Right renal pelvis (tissue), 4 donors: ENCODE data around the gene SLX4IP. TPM values are rescaled to one million over a fixed set of nuclear protein-coding genes. Genes with fewer than 3 reads are reported as not detected.

Source experiments
- DNase-seq, 4 donors: peaks; one replicate each; pipeline ENCODE4 v3.0.0-alpha.2; 2013; ENCODE audit warnings: low read depth in 4 of 4, low spot score in 3 of 4, missing footprints in 1 of 4
- polyA plus RNA-seq, 4 donors: library from polyadenylated mRNA; unstranded; fragments of 120-200 nt; gene quantifications; one replicate each; pipeline ENCODE4 v1.2.1, GENCODE V29; 2013; ENCODE audit not compliant: insufficient read length in 4 of 4

SLX4IP gene
- polyA plus RNA-seq, 4 donors = 6.8 to 9.5 (median 7.2) TPM

- DNase-seq = no peak
Observed at GRCh38 chr20:10619427-10619826, 184.3 kb downstream of the SLX4IP start.

DNA sequence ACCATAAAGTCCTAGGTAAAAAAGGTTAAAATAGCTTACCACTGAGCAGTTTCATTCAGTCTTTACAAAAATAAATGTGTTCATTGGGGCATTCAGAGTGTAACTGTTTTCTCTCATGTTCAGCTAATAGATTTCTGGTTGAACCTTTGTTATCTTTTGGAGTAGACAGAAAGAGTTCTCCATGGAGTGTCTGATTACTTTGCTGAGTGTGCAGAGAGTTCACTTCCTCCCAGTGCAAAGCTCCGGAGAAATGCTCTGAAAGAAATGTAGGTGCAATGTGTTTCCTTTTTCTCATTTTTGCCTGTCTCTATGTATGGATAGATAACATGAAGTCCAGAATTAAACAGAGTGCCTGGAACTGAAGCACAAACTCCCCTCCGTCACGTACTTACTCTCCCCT is 186.0 kb downstream of the SLX4IP start:
- DNase-seq = no peak

DNA sequence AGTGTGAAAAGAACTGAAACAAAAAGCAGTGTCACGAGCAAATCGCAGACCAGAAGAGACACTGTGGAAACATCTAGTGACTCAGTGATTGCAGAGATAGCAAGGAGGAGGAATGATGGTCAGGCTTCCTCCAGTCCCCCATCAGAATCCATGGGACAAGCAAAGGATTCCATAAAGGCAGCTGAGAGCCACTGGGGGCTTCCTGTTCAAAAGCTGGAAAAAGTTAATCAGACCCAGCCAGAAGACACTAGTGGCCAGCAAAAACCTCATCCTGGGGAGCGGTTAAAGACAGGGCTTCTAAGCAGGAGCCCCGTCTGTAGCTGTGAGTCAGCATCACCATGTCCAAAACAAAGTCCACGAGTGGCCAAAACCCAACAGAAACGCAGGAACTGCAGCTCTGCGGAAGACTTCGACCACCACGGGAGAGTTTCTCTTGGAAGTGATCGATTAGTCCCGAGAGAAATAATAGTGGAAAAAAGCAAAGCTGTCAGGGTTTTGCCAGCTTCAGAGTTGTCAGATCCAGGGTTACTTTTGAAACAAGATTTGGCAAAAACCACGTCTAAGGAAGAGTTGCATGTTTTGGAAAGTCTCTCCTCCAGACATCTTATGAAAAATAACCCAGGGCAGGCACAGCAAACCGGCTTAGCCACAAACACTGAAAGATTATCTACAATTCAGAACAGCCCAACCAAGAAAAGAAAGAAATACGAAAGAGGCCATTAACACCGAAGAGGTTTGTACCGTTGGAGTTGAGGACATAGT is 187.7 kb downstream of the SLX4IP start:
- no peak for DNase-seq

- no peak for DNase-seq
Observed at GRCh38 chr20:10625641-10626040, 190.5 kb downstream of the SLX4IP start.

DNA sequence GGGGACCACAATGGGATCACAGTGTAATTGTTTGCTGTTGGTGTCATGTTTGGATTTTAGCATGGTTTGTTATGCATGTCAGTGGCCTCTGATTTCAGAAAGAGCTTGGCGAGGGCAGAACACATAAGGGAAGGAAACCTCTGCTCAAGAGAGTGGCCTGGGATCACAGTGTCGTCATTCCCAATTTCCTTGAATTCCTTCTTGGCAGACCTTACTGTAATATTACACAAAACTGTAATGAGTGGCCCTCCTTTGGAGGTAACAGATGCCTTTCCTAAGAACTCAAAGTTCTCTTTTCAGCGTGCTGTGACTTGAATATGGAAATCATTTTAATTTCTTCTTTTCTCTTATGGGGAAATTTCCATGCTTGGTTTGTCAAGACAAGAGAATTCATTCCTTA is 191.8 kb downstream of the SLX4IP start:
- no peak for DNase-seq

DNA sequence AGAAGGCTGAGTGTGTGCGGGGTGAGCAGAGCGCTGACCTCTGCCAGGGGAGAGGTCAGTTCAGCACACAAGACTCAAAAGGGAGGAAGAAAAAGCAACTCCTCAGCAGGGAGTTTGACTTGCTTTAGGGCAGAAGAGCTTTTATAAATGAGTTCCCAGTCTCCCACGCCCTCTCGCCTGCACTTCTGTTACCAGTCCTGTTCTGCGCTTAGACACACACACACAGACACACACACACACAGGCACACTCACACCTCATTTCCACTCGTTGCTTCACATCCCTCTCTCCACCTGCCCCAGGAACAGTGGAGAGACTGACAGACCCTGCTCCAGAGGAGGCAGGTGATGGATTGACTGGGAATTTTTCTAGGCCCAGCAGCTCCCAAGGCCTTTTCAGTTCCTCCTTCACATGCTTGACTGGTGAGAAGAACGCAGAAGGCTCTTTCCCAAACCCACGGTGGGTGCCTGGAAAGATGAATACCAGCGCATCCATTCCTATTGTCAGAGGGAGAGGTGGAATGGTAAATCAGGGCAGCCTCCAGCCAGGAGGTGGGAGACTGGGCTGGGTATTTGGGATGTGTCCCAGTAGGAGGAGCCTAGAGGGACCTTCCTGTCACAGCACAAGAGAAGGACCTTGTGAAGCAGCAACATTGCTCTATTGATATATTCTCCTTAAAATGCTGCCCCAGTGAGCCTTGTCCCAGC is 195.0 kb downstream of the SLX4IP start:
- no peak for DNase-seq

GRCh38 chr20:10631126-10631525 is 196.0 kb downstream of the SLX4IP start:
- DNase-seq = no peak

DNA sequence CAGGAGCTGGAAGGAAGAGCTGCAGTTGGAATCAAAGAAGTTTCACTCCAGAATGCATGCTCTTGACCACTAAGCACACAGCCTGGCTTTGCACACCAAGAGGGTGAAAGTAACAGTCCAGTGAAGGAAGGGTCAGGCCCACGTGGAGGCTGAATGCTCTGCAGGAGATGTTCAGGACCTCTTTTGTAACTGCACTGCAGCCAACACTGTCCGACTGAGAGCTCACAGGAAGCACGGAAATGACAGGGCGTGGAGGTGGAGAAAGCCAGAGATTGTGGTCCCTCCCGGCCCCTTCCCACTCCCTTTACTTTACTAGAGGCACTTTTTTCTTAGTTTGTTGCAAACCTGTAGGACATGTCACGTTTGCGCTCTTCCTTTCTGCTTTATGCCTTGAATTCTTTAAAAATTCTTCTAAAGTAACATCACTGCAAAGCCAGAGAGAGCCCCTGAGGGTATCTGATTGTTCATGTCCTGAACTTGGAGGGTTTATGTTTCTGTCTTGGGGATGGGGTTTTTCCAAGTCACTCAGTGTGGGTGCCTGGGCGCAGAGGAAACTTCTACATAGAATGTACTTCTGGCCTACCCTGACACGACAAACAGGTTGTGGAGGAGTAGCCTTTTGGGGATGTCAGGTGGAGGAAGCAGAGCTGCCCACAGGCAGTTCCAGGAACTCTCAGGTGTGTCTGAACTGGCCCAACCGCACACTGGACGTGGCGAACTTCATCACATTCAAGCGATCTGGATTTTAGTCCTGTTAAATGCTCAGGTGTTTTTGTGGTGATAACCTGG is 197.8 kb downstream of the SLX4IP start:
- DNase-seq = no peak

GRCh38 chr20:10633718-10634117 is 198.6 kb downstream of the SLX4IP start:
- no peak for DNase-seq

DNA sequence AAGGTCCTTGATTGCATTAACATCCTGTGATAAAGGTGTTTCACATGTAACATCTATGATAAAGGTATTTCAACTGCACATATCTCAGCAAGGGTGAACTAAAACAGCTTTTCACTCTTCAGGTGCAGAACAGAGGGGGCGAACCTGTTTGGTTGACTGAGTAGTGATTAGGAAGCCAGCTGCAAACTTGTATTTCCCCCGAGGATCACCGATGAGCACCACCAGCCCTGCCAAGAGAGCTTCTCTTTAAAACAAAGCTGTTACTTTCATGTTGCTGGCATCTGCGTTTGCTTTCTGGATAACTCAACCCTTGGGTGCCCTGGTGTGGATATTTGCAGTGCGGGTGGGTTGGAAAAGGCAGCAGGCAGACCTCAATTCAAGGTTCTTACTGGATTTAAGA is 199.1 kb downstream of the SLX4IP start:
- no peak for DNase-seq

- DNase-seq = no peak
Observed at GRCh38 chr20:10634683-10635411, 199.7 kb downstream of the SLX4IP start.

DNA sequence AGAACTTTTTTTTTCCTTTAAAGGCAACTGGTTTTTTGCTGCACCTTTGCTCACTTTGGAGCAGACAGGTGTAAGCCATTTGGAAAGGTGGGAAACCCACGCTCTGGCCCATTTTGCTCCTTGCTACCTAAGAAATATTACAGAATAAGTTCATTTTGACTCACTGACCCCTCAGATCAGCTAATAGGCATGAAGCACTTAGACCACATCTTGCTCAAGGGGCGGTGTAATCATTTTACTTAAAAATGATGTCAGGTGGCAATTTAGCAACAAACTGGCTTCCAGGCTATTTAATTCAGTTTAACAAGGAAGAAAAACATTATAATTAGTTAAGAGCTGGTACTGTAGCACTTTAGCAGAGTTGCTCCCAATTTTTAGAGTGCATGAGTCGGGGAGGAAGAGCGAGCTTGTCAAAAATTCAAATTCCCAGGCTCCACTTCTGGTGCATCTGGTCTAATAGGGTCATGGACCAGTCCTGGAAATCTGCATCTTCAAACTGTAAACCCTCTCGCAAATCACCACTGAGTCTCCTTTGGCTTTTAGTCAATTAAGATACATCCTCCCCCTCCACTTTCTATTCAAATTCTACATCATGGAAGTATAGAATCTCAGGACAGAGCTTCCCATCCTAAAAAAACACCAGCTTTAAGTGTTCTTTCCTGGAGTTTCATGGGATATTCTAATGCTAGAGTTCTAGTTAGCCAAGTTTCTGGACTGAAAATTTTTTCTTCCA is 200.5 kb downstream of the SLX4IP start:
- no peak for DNase-seq

DNA sequence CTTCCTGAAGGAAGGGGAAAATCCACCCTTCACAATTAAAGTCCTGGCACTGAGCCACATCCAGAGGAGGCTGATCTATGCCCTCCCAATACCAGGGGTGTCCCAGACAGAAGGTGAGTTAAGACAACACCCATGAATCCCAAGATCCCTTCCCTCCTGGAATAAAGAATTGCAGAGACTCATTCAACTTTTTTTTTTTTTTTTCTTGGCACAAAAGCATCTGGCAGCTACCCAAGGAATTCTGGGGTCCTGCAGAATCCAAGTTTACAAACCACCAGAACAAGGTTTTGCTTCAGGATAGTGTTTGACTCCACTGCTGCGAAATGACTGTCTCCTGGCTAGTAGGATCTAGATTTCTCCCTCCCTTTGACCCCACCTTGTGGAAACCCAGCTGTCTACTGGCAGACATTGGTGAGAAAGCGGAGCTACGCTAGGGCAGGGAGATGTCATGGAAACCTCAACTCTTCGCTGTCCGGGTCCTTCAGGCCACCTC is 201.3 kb downstream of the SLX4IP start:
- DNase-seq = no peak

DNA sequence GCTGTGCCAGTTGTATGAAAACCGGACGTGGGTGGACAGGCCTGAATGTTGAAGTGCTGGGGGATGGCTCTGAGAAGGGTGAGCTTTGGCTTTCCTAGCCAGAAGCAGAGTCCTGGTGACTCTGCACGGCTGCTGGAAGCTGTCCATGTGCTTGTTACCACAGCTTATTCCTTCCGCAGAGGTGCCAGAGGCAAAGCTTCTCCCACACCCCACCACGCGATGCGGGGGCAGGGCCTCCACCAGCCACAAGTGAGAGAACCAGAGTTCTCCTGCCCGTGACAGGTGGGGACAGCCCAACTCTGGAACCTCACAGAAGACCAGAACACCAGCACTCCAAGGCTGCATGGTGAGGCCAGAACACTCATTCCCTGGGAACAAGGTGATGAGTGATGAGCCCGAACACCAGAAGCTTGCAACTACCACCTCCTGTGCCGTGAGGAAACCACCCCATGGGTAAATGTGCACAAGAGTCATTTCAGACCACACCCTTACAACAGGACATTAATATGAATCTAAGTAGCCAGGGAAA is 202.0 kb downstream of the SLX4IP start:
- no peak for DNase-seq

- no peak for DNase-seq
Observed at GRCh38 chr20:10637563-10637962, 202.5 kb downstream of the SLX4IP start.

- DNase-seq = no peak
Observed at GRCh38 chr20:10639077-10639736, 204.1 kb downstream of the SLX4IP start.

DNA sequence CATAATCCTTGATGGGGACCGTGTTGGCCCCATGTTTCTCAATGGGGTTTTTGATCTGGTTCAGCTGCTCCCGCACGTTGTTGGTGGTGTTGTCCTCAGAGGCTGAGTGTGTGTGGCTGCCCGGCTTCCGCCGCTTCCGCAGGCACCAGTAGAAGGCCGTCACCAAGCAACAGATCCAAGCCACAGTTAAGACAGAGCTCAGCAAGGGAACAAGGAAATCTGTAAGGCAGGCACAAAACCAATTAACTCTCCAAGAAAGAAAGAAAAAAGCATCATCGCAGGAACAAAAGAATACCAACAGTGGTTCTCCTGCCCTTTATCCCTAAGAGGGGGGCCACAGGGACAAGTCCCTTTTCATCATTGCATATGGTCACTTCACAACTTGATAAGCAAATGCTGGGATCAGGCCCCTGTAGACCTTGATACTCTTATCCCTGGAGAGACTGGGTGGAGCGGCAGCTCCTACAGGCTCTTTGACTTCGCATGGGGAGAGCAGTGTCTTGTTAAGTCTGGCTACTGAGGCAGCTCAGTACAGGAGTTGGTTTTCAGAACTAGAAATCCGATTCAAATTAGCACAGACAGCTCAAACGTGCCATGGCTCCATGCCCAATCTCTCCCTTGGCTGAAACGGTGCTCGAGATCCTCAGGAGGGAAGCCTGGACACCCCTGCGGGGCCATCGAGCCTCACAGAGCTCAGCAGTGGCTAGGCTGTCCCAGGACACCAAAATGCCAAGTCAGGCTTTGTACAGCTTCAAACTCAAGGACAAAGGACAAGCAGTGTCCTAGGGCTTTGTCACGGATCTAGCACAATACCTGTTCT is 204.8 kb downstream of the SLX4IP start:
- DNase-seq = no peak

- no peak for DNase-seq
Observed at GRCh38 chr20:10640897-10641296, 205.8 kb downstream of the SLX4IP start.
